Trophoblast cell (in vitro differentiated cells and primary cell): ENCODE data around the gene GLRA3.
A peak's percentile ranks its signal among the peaks of the same experiment; 100 is the strongest.

Experiments
- DNase-seq, 2 donors: peaks; one replicate each; pipeline ENCODE4 v3.0.0-alpha.2; 2016
- H2AFZ ChIP-seq: 2 replicates; pipeline ENCODE4 v1.6.1; 2013; ENCODE audit warnings: low read length, moderate library complexity, mild to moderate bottlenecking; ENCODE audit not compliant: insufficient read depth, poor library complexity
- H2AK5ac ChIP-seq: 2 replicates; pipeline ENCODE4 v1.6.1; 2013; ENCODE audit warnings: mild to moderate bottlenecking, low read length
- H2BK120ac ChIP-seq: 2 replicates; pipeline ENCODE4 v1.6.1; 2013; ENCODE audit warnings: low read length, mild to moderate bottlenecking, moderate library complexity; ENCODE audit not compliant: insufficient read depth, poor library complexity
- H2BK12ac ChIP-seq: 2 replicates; pipeline ENCODE4 v1.6.1; 2013; ENCODE audit warnings: mild to moderate bottlenecking, low read length, moderate library complexity
- H2BK5ac ChIP-seq: 2 replicates; pipeline ENCODE4 v1.6.1; 2013; ENCODE audit warnings: low read length, low read depth, moderate library complexity, mild to moderate bottlenecking; ENCODE audit not compliant: poor library complexity
- H3K14ac ChIP-seq: 2 replicates; pipeline ENCODE4 v1.6.1; 2013; ENCODE audit warnings: mild to moderate bottlenecking, low read length
- H3K18ac ChIP-seq: 2 replicates; pipeline ENCODE4 v1.6.1; 2013; ENCODE audit warnings: mild to moderate bottlenecking, low read length
- H3K23ac ChIP-seq: 2 replicates; pipeline ENCODE4 v1.6.1; 2013; ENCODE audit warnings: low read length
- H3K27ac ChIP-seq: 2 replicates; pipeline ENCODE4 v1.5.1; 2013; ENCODE audit warnings: low read depth, mild to moderate bottlenecking, inconsistent platforms, low read length, moderate library complexity
- H3K27me3 ChIP-seq: 2 replicates; pipeline ENCODE4 v1.6.1; 2013; ENCODE audit warnings: inconsistent platforms, mild to moderate bottlenecking, low read length, moderate library complexity; ENCODE audit not compliant: insufficient read depth
- H3K36me3 ChIP-seq, 2 experiments: 1 replicate in 1 of 2; 2 replicates in 1 of 2; pipeline ENCODE4 v1.6.1; 2013; ENCODE audit warnings: low read length in 2 of 2, mild to moderate bottlenecking in 2 of 2, moderate library complexity in 1 of 2; ENCODE audit not compliant: insufficient read depth in 2 of 2, control insufficient read depth in 1 of 2
- H3K4ac ChIP-seq: 2 replicates; pipeline ENCODE4 v1.6.1; 2013; ENCODE audit warnings: low read depth, mild to moderate bottlenecking, low read length, moderate library complexity
- H3K4me1 ChIP-seq, 2 experiments: 1 replicate in 1 of 2; 2 replicates in 1 of 2; pipeline ENCODE4 v1.6.1; 2013; ENCODE audit warnings: low read length in 2 of 2, mild to moderate bottlenecking in 2 of 2, moderate library complexity in 1 of 2; ENCODE audit not compliant: insufficient read depth in 2 of 2, control insufficient read depth in 1 of 2
- H3K4me2 ChIP-seq: 2 replicates; pipeline ENCODE4 v1.6.1; 2013; ENCODE audit warnings: inconsistent platforms, mild to moderate bottlenecking, low read length, moderate library complexity
- H3K4me3 ChIP-seq: 2 replicates; pipeline ENCODE4 v1.5.1; 2013; ENCODE audit warnings: mild to moderate bottlenecking, low read depth, low read length, inconsistent platforms
- H3K79me1 ChIP-seq: one replicate; pipeline ENCODE4 v1.6.1; 2013; ENCODE audit warnings: low read length
- H3K79me2 ChIP-seq: 2 replicates; pipeline ENCODE4 v1.6.1; 2013; ENCODE audit warnings: low read length, mild to moderate bottlenecking; ENCODE audit not compliant: control insufficient read depth, insufficient read depth, poor library complexity
- H3K9ac ChIP-seq: 2 replicates; pipeline ENCODE4 v1.6.1; 2013; ENCODE audit warnings: mild to moderate bottlenecking, low read length
- H3K9me3 ChIP-seq: 2 replicates; pipeline ENCODE4 v1.6.1; 2013; ENCODE audit warnings: low read depth, mild to moderate bottlenecking, control low read depth, inconsistent platforms, low read length; ENCODE audit not compliant: insufficient read depth
- H4K12ac ChIP-seq: 2 replicates; pipeline ENCODE4 v1.6.1; 2013; ENCODE audit warnings: low read depth, mild to moderate bottlenecking, low read length, moderate library complexity
- H4K8ac ChIP-seq: 2 replicates; pipeline ENCODE4 v1.6.1; 2013; ENCODE audit warnings: low read depth, mild to moderate bottlenecking, low read length, moderate library complexity
- H4K91ac ChIP-seq: one replicate; pipeline ENCODE4 v1.6.1; 2013; ENCODE audit warnings: low read depth, mild to moderate bottlenecking, low read length, moderate library complexity
- WGBS: extraction: QIAGEN DNeasy Blood & Tissue Kit; methylation state at CpG from one replicate; pipeline ENCODE4 v1.1.7; 2013; ENCODE audit warnings: missing lambda C conversion rate; ENCODE audit not compliant: insufficient read length, insufficient coverage; ENCODE audit errors: extremely low coverage; 5-methylcytosine and 5-hydroxymethylcytosine counted together

Gene GLRA3

GRCh38 chr4:174592985-174593335 is 236.1 kb downstream of the GLRA3 start:
- no peak overlapping the region for H3K27ac ChIP-seq
- no peak overlapping the region for H3K14ac ChIP-seq
- no peak overlapping the region for H4K12ac ChIP-seq
- H2AFZ ChIP-seq, result no peak overlapping the region
- H3K18ac ChIP-seq, result no peak overlapping the region
- no peak overlapping the region for H2AK5ac ChIP-seq
- H3K9me3 ChIP-seq, result no peaks in the 10 kb centered on the region
- no peaks in the 10 kb centered on the region for H3K27me3 ChIP-seq
- no peak overlapping the region for H2BK120ac ChIP-seq
- no peak overlapping the region for H3K4me3 ChIP-seq
- H3K9ac ChIP-seq, result no peak overlapping the region
- no CpG with 5 or more reads among the region's 3 CpGs for WGBS
- no peak overlapping the region for H4K8ac ChIP-seq
- no peak overlapping the region for H3K4me2 ChIP-seq
- H3K36me3 ChIP-seq, result no peaks in the 10 kb centered on the region
- H3K23ac ChIP-seq, result no peak overlapping the region
- no peak overlapping the region for H3K4ac ChIP-seq
- no peaks in the 10 kb centered on the region for H3K79me2 ChIP-seq
- H3K4me1 ChIP-seq, result peaks cover 2% of the 10 kb centered on the region in 2 experiments
- no peak overlapping the region for H4K91ac ChIP-seq
- no peak overlapping the region for H2BK5ac ChIP-seq
- peak overlapping the region; percentile 50 for H2BK12ac ChIP-seq
- peaks cover 2% of the 10 kb centered on the region for H3K79me1 ChIP-seq
- peak; percentile 55 to 90 for DNase-seq

GRCh38 chr4:174592256-174592984 is 236.6 kb downstream of the GLRA3 start:
- Histone ChIP-seq H3K79me2 (no peaks in the 10 kb centered on the region), H2BK5ac (no peak overlapping the region), H4K8ac (no peak overlapping the region), H4K12ac (no peak overlapping the region), H3K4me2 (no peak overlapping the region), H3K9ac (no peak overlapping the region), H3K4ac (no peak overlapping the region), H2BK120ac (no peak overlapping the region), H2AK5ac (no peak overlapping the region), H4K91ac (no peak overlapping the region), H3K4me3 (no peak overlapping the region), H3K9me3 (no peaks in the 10 kb centered on the region), H3K4me1 (peaks cover 2% of the 10 kb centered on the region in 2 experiments), H3K27me3 (no peaks in the 10 kb centered on the region), H3K23ac (no peak overlapping the region), H3K14ac (no peak overlapping the region), H3K27ac (no peak overlapping the region), H3K18ac (no peak overlapping the region), H3K36me3 (no peaks in the 10 kb centered on the region), H3K79me1 (peaks cover 2% of the 10 kb centered on the region), H2AFZ (no peak overlapping the region), H2BK12ac (peak overlapping the region; percentile 50)
- WGBS, result no CpG with 5 or more reads among the region's 3 CpGs
- DNase-seq, result peak in 1 of 2 donors; percentile 70

- Histone ChIP-seq H4K91ac (no peak overlapping the region), H3K36me3 (no peaks in the 10 kb centered on the region), H4K8ac (no peak overlapping the region), H4K12ac (no peak overlapping the region), H2BK120ac (no peak overlapping the region), H3K4me1 (peaks cover 2% of the 10 kb centered on the region in 2 experiments), H3K79me1 (peaks cover 2% of the 10 kb centered on the region), H3K23ac (no peak overlapping the region), H2AFZ (no peak overlapping the region), H2BK5ac (no peak overlapping the region), H3K9me3 (no peaks in the 10 kb centered on the region), H3K27me3 (no peaks in the 10 kb centered on the region), H3K9ac (no peak overlapping the region), H3K4me3 (no peak overlapping the region), H3K18ac (no peak overlapping the region), H3K4me2 (no peak overlapping the region), H2AK5ac (no peak overlapping the region), H3K4ac (no peak overlapping the region), H2BK12ac (no peak overlapping the region), H3K27ac (no peak overlapping the region), H3K14ac (no peak overlapping the region), H3K79me2 (no peaks in the 10 kb centered on the region)
- no CpG with 5 or more reads among the region's 5 CpGs for WGBS
- DNase-seq, result peak in 1 of 2 donors; percentile 50
These were observed 237.6 kb downstream of the GLRA3 start for GRCh38 chr4:174591243-174592021.

GRCh38 chr4:174590336-174590735 is 238.7 kb downstream of the GLRA3 start:
- no peak overlapping the region for H2BK120ac ChIP-seq
- H4K8ac ChIP-seq, result no peak overlapping the region
- WGBS, result no CpG with 5 or more reads among the region's 1 CpG
- H3K4me2 ChIP-seq, result no peak overlapping the region
- no peaks in the 10 kb centered on the region for H3K4me1 ChIP-seq
- no peak overlapping the region for H2AFZ ChIP-seq
- no peaks in the 10 kb centered on the region for H3K79me1 ChIP-seq
- H3K18ac ChIP-seq, result no peak overlapping the region
- DNase-seq, result no peak
- H3K4me3 ChIP-seq, result no peak overlapping the region
- H3K4ac ChIP-seq, result no peak overlapping the region
- no peaks in the 10 kb centered on the region for H3K27me3 ChIP-seq
- no peak overlapping the region for H3K27ac ChIP-seq
- H2BK5ac ChIP-seq, result no peak overlapping the region
- no peak overlapping the region for H4K91ac ChIP-seq
- H2BK12ac ChIP-seq, result no peak overlapping the region
- H3K23ac ChIP-seq, result no peak overlapping the region
- no peak overlapping the region for H3K14ac ChIP-seq
- H3K79me2 ChIP-seq, result no peaks in the 10 kb centered on the region
- H3K9me3 ChIP-seq, result no peaks in the 10 kb centered on the region
- H4K12ac ChIP-seq, result no peak overlapping the region
- H3K36me3 ChIP-seq, result no peaks in the 10 kb centered on the region
- no peak overlapping the region for H2AK5ac ChIP-seq
- no peak overlapping the region for H3K9ac ChIP-seq
